Nephron (organoid): ENCODE data around the gene PEX5L.
"Not testable (repeated sequence)": the region's sequence is repeated elsewhere in the genome, so short reads cannot be mapped to it uniquely, and the experiment has no call there.

ENCODE experiments used
- H3K27ac Mint-ChIP-seq, 3 experiments: 2 replicates each; pipeline ENCODE4 v1.8.0; 2020; ENCODE audit warnings: mixed read lengths in 3 of 3, mild to moderate bottlenecking in 2 of 3, moderate library complexity in 1 of 3
- H3K27me3 Mint-ChIP-seq: 2 replicates; pipeline ENCODE4 v1.8.0; 2021; ENCODE audit warnings: low read depth, mild to moderate bottlenecking, moderate library complexity, mixed read lengths
- H3K36me3 Mint-ChIP-seq: 2 replicates; pipeline ENCODE4 v1.8.0; 2020; ENCODE audit warnings: low read depth, mixed read lengths
- H3K4me1 Mint-ChIP-seq: 2 replicates; pipeline ENCODE4 v1.8.0; 2020; ENCODE audit warnings: mixed read lengths
- H3K4me3 Mint-ChIP-seq, 3 experiments: 2 replicates each; pipeline ENCODE4 v1.8.0; 2020; ENCODE audit warnings: mild to moderate bottlenecking in 3 of 3, mixed read lengths in 3 of 3, moderate library complexity in 2 of 3
- H3K9me3 Mint-ChIP-seq: 2 replicates; pipeline ENCODE4 v1.8.0; 2020; ENCODE audit warnings: mixed read lengths
- TF ChIP-seq, protein P1 (sequence below), 3 experiments: fragments of 200-600 bp; sonication (generic); IDR thresholded peaks; one replicate each; pipeline ENCODE4 v1.5.0; 2021; ENCODE audit warnings: antibody characterized with exemption in 3 of 3; ENCODE audit not compliant: unreplicated experiment in 3 of 3

The PEX5L gene

GRCh38 chr3:179801263-179801662 is 235.5 kb downstream of the PEX5L start:
- no peak overlapping the region for H3K27ac Mint-ChIP-seq
- H3K4me1 Mint-ChIP-seq, result peaks cover 5% of the 10 kb centered on the region
- H3K36me3 Mint-ChIP-seq, result no peaks in the 10 kb centered on the region
- H3K27me3 Mint-ChIP-seq, result no peaks in the 10 kb centered on the region
- H3K4me3 Mint-ChIP-seq, result no peak overlapping the region
- H3K9me3 Mint-ChIP-seq, result no peaks in the 10 kb centered on the region
- TF ChIP-seq, protein P1, sequence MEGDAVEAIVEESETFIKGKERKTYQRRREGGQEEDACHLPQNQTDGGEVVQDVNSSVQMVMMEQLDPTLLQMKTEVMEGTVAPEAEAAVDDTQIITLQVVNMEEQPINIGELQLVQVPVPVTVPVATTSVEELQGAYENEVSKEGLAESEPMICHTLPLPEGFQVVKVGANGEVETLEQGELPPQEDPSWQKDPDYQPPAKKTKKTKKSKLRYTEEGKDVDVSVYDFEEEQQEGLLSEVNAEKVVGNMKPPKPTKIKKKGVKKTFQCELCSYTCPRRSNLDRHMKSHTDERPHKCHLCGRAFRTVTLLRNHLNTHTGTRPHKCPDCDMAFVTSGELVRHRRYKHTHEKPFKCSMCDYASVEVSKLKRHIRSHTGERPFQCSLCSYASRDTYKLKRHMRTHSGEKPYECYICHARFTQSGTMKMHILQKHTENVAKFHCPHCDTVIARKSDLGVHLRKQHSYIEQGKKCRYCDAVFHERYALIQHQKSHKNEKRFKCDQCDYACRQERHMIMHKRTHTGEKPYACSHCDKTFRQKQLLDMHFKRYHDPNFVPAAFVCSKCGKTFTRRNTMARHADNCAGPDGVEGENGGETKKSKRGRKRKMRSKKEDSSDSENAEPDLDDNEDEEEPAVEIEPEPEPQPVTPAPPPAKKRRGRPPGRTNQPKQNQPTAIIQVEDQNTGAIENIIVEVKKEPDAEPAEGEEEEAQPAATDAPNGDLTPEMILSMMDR (IDR thresholded peaks at IDR 0.05; ENCODE audit: unreplicated experiment in 3 of 3), result no peak

DNA sequence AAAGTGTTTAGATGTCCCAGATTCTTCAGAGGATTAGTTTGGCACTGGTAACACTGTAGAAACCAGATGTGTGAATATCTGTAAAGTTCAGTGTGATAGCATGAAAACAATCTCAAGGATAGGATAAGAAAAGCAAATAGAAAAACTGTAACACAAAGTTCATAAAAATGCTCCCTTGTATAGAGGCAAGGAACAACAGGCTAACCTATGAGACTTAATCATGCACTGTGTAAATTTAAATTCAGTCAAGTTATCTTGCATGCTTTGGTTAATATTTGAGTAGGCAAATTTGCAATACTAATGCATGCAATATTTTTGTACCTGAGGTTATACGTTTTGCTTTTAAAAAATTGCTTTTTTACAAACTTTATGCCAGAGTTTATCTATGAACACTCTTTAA is 239.5 kb downstream of the PEX5L start:
- Mint-ChIP-seq H3K9me3 (no peaks in the 10 kb centered on the region), H3K27me3 (no peaks in the 10 kb centered on the region), H3K4me1 (no peaks in the 10 kb centered on the region), H3K4me3 (no peak overlapping the region), H3K27ac (no peak overlapping the region), H3K36me3 (no peaks in the 10 kb centered on the region)
- TF ChIP-seq, protein P1 (IDR thresholded peaks at IDR 0.05; ENCODE audit: unreplicated experiment in 3 of 3), result no peak

GRCh38 chr3:179796421-179796820 is 240.3 kb downstream of the PEX5L start:
- Mint-ChIP-seq H3K27ac (no peak overlapping the region), H3K9me3 (no peaks in the 10 kb centered on the region), H3K27me3 (no peaks in the 10 kb centered on the region), H3K36me3 (no peaks in the 10 kb centered on the region), H3K4me1 (no peaks in the 10 kb centered on the region), H3K4me3 (no peak overlapping the region)
- TF ChIP-seq, protein P1 (IDR thresholded peaks at IDR 0.05; ENCODE audit: unreplicated experiment in 3 of 3), result no peak

DNA sequence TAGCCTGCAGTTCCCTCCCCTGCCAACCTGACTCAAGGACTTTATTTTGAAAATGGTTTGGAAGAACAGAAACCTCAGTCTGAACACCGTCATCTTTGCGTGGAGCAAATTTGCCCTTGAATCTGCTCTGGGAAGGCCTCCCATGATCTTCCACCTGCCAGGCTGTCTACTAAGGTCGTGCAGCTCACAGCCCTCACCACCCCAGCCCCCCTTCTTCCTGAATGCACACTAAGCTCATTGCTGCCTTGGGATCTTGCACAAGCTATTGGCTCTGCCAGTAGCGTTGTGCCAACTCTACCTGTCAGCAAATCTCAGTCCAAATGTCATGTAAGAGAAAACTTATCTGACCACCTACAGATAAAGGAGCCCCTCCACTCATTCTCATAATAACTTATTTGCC is 242.4 kb downstream of the PEX5L start:
- Mint-ChIP-seq H3K27me3 (no peaks in the 10 kb centered on the region), H3K9me3 (no peaks in the 10 kb centered on the region), H3K4me1 (no peaks in the 10 kb centered on the region), H3K4me3 (no peak overlapping the region), H3K27ac (no peak overlapping the region), H3K36me3 (no peaks in the 10 kb centered on the region)
- TF ChIP-seq, protein P1 (IDR thresholded peaks at IDR 0.05; ENCODE audit: unreplicated experiment in 3 of 3), result no peak

DNA sequence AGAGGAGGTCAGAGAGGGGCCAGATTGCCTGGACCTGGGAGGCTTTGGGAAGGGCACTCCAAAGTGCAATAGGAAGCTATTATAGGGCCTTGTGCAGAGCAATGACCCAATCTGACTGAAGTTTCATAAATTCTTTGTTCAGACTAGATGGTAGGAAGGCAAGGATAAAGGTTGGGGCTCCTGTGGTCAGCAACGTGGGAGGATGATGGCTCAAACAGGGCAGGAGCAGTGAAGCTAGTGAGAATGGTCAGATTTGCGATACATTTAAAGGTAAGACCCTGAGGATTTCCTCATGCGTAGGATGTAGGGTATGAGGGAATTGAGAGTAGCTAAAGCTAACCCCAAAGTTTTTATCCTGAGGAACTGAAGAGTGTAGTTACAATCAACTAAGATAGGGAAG is 244.9 kb downstream of the PEX5L start:
- H3K36me3 Mint-ChIP-seq, result peaks cover 4% of the 10 kb centered on the region
- no peaks in the 10 kb centered on the region for H3K27me3 Mint-ChIP-seq
- H3K4me1 Mint-ChIP-seq, result no peaks in the 10 kb centered on the region
- TF ChIP-seq, protein P1 (IDR thresholded peaks at IDR 0.05; ENCODE audit: unreplicated experiment in 3 of 3), result no peak
- no peaks in the 10 kb centered on the region for H3K9me3 Mint-ChIP-seq
- no peak overlapping the region for H3K4me3 Mint-ChIP-seq
- H3K27ac Mint-ChIP-seq, result no peak overlapping the region

- Mint-ChIP-seq H3K4me3 (no peak overlapping the region), H3K36me3 (peaks cover 4% of the 10 kb centered on the region), H3K9me3 (no peaks in the 10 kb centered on the region), H3K27ac (no peak overlapping the region), H3K27me3 (no peaks in the 10 kb centered on the region), H3K4me1 (no peaks in the 10 kb centered on the region)
- TF ChIP-seq, protein P1 (IDR thresholded peaks at IDR 0.05; ENCODE audit: unreplicated experiment in 3 of 3), result no peak
Observed at GRCh38 chr3:179788996-179789395, 247.7 kb downstream of the PEX5L start.

DNA sequence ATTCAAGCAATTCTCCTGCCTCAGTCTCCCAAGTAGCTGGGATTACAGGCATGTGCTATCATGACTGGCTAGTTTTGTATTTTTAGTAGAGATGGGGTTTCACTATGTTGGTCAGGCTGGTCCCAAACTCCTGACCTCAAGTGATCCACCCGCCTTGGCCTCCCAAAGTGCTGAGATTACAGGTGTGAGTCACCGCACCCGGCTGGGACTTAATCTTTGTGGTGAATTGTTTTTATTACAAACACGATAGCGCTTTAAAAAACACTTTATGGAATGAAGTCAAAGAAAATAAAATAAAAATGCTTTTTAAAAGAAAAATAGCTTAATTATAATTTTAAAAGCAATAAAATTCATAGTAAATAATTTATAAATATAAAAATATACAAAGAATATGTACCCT is 253.9 kb downstream of the PEX5L start:
- not testable (repeated sequence) for H3K27me3 Mint-ChIP-seq, H3K27ac Mint-ChIP-seq, H3K4me1 Mint-ChIP-seq, H3K9me3 Mint-ChIP-seq, H3K4me3 Mint-ChIP-seq
- peaks cover 36% of the 10 kb centered on the region for H3K36me3 Mint-ChIP-seq
